HG03342 (cell line): ENCODE results near the gene C5orf47.

ENCODE experiments used
- ATAC-seq: cut with Tn5 transposase; IDR thresholded peaks from one replicate; pipeline ENCODE4 v1.9.1; 2021; ENCODE audit warnings: mild to moderate bottlenecking, moderate library complexity; ENCODE audit not compliant: unreplicated experiment

C5orf47 gene

GRCh38 chr5:174022384-174023095 lies 33.6 kb downstream of the C5orf47 start:
- no peak for ATAC-seq

DNA sequence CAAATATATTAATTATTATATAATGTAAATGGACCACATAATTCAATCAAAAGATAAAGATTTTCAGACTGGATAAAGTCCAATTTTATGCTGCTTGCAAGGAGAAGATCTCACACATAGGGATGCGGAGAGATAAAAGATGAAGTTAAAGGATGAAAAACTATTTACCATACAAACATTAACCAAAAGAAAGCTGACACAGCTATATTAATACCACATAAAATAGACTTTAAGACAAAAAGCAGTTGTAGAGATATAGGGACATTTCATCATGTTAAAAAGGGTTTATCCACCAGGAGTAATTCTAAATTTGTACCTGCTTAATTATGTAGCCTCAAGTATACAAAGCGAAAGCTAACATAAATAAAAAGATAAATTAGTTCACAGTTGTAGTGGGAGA lies 41.3 kb downstream of the C5orf47 start:
- no peak for ATAC-seq

DNA sequence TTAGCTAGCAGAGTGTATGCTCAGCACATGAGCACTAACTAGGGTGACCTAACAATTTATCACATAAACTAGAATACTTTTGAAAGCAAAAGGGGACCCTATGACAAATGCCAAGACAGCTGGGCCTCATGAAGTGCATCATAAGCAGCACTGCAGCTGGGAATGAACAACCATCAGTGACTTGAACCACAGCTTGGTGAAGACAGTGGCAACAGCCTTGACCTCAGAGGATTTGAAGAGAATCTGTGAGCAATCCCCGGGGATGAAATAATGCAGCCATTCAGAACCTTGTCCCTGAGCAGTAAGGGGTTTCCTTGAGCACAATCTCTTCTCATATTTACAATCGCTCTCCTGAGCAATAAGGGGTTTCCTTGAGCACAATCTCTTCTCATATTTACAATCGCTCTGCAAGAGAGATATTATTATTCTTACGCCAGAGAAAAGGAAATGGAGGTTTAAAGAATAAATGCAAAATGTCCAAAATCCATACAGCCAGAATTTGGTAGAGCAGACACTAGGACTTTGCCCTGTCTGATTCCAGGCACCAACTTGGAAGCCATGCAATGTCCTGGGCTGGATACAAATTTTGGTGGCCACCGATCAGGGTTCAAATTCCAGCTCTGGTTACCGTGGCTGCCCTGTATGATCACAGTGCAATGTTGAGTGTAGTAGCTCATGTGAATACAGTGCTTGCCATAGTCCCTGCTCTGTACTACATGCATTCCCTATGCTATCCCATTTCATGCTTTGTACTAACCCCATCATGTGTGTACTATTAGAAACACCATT lies 55.7 kb downstream of the C5orf47 start:
- no peak for ATAC-seq

GRCh38 chr5:174045470-174046025 lies 56.6 kb downstream of the C5orf47 start, which contains the start of gene NSG2:
NSG2 (plus strand) TSS chr5:174045706; CDS start chr5:174046756, 1,050 bp downstream.
- ATAC-seq = peak; percentile 96

DNA sequence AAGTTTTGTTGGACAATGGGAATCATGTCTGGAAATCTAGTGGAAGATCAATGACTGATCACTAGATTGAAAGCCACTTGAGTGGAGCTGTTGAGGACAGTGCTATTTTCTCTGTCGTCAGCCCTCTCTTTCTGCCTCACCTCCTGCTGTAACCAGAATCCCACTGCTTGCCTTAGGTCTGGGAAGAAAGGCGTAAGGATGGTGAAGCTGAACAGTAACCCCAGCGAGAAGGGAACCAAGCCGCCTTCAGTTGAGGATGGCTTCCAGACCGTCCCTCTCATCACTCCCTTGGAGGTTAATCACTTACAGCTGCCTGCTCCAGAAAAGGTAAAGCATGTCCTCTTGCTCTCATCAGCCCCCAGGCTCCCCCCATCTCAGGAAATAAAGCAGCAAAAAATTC lies 57.6 kb downstream of the C5orf47 start:
- ATAC-seq = no peak

GRCh38 chr5:174047472-174048099 lies 58.6 kb downstream of the C5orf47 start:
- no peak for ATAC-seq

DNA sequence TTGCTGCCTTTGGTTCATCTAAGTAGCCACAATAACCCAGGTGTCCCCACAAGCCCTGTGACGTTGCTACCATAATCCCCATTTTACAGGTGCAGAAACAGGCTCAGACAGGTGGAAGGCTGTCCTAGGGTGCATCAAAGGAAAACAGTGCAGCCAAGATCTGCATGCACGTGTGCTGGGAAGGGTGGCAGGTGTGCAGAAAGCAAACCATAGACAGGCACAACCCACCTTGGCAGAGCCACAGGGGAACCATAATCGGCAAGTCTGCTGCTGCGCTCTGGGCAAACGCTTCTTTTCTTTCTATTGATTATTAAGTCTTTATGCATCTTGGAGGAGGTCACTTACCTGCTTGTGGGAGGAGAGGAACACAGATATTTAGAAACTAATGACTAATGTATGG lies 63.7 kb downstream of the C5orf47 start:
- no peak for ATAC-seq

GRCh38 chr5:174053905-174054304 lies 64.9 kb downstream of the C5orf47 start:
- ATAC-seq = no peak
